C4-2B (cell line): Measurements from ENCODE around the gene PDE4D.

Experiments used
- CTCF ChIP-seq: fragments of 450-650 bp; conservative IDR thresholded peaks from 2 replicates; pipeline ENCODE4 v1.5.1; 2017; ENCODE audit warnings: mild to moderate bottlenecking
- ZFX ChIP-seq: fragments of 450-650 bp; IDR thresholded peaks from 2 replicates; pipeline ENCODE4 v1.6.1; 2017

DNA sequence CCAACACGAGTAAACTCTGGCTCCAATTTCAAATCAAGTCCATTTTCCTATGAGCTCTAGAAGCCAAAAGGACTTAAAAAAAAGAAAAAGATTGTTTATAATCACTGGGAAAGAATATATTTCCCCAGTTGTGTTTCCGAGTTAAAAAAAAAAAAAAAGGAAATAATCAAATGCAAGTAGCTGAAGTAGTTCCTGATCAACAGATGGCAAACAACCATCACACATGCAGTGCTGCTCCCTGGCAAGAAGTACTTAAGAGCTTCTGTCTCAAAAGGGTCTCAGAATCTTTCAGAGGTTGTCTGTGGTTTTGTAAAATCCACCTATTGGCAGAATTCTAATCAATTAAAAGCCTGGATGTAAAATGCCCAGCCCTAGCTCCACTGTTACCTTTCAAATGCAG is 922.8 kb downstream of the PDE4D start:
- TF ChIP-seq CTCF = no peak
- TF ChIP-seq ZFX = no peak
